Neural progenitor cell (in vitro differentiated cells): ENCODE measurements around the gene CHDH.

Source experiments
- EZH2 ChIP-seq: fragments of 200-600 bp; sonication (generic); IDR thresholded peaks from 2 replicates; pipeline ENCODE4 v1.6.1; 2017; ENCODE audit warnings: antibody characterized with exemption, mild to moderate bottlenecking, moderate library complexity
- TF ChIP-seq, protein P1 (sequence below): fragments of 200-600 bp; sonication (generic); IDR thresholded peaks from 2 replicates; pipeline ENCODE4 v1.5.1; 2017; ENCODE audit warnings: antibody characterized with exemption, mild to moderate bottlenecking

DNA sequence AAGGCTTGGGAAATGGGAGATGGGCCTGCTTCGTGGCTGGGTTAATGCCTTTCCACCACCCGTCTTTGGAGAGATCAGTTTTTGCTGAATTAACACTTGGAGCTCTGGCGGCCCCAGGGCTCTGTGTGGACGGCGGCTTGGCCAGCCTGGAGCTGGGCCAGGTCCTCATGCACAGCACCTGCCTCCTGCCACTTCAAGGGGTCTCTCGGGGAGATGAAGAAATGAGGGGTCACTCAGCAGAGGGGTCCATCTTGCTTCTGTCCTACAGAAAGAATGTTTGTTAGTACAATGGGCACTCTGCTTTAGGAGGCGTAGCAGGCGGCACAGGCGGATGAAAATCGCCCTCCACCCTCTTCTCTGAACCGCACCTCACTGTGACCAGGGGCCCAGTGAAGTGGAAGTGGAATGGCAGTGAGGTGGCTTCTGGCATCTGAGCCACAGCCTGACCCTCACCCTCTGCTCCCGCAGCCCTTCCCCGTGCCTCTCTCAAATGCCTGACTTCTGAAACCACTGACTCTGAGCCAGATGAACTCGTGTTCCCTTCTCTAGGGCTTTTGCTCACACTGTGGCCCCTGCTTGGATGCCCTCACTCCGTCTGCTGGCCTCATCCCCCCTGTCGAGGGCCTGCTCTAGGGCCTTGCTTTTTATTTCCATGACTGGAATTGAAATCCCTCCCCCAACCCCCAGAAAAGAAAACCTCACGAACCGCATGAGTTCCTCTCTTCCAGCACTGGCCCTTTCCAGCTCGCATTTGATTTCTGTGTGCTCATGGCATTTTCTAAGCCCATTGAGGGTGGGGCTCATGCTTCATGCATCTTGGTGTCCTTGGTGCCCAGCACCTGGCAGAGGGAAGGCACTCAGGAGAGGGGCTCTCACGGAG is 42.2 kb downstream of the CHDH start:
- TF ChIP-seq, protein P1, sequence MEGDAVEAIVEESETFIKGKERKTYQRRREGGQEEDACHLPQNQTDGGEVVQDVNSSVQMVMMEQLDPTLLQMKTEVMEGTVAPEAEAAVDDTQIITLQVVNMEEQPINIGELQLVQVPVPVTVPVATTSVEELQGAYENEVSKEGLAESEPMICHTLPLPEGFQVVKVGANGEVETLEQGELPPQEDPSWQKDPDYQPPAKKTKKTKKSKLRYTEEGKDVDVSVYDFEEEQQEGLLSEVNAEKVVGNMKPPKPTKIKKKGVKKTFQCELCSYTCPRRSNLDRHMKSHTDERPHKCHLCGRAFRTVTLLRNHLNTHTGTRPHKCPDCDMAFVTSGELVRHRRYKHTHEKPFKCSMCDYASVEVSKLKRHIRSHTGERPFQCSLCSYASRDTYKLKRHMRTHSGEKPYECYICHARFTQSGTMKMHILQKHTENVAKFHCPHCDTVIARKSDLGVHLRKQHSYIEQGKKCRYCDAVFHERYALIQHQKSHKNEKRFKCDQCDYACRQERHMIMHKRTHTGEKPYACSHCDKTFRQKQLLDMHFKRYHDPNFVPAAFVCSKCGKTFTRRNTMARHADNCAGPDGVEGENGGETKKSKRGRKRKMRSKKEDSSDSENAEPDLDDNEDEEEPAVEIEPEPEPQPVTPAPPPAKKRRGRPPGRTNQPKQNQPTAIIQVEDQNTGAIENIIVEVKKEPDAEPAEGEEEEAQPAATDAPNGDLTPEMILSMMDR, result no peak
- no peak for TF ChIP-seq EZH2
